Gastroesophageal sphincter (tissue), 4 donors: ENCODE data around the gene C3orf62. TPM values are rescaled to one million over a fixed set of nuclear protein-coding genes. Genes with fewer than 3 reads are reported as not detected.

Experiments used
- ATAC-seq: fragments of 150-250 bp; one replicate; pipeline ENCODE4 v1.9.1; 2016; ENCODE audit warnings: mild to moderate bottlenecking, moderate library complexity
- H3K27ac ChIP-seq, 4 donors: fragments of 200-600 bp; sonication (generic) in 3 of 4; 1 replicate in 3 of 4; 2 replicates in 1 of 4; pipeline ENCODE4 v1.5.1; 2016 to 2019
- H3K27me3 ChIP-seq: fragments of 200-600 bp; sonication (generic); one replicate; pipeline ENCODE4 v1.5.1; 2019
- H3K36me3 ChIP-seq, 2 donors: fragments of 200-600 bp; sonication (generic); one replicate each; pipeline ENCODE4 v1.5.1; 2019; ENCODE audit warnings: control low read depth in 1 of 2
- H3K4me1 ChIP-seq, 3 donors: fragments of 200-600 bp; sonication (generic); 1 replicate in 2 of 3; 2 replicates in 1 of 3; pipeline ENCODE4 v1.5.1; 2016 to 2019; ENCODE audit warnings: control low read depth in 2 of 3
- H3K4me3 ChIP-seq, 2 donors: fragments of 200-600 bp; sonication (generic); one replicate each; pipeline ENCODE4 v1.5.1; 2019; ENCODE audit warnings: mild to moderate bottlenecking in 1 of 2, moderate library complexity in 1 of 2
- H3K9me3 ChIP-seq, 3 donors: fragments of 200-600 bp; sonication (generic); one replicate each; pipeline ENCODE4 v1.5.1; 2017 to 2019; ENCODE audit warnings: control low read depth in 2 of 3
- CTCF ChIP-seq, 4 experiments: fragments of 200-600 bp in 2 of 4; fragments of 450-650 bp in 2 of 4; sonication (generic) in 1 of 4; IDR thresholded peaks; one replicate each; pipeline ENCODE4 v1.5.1; 2017 to 2019; ENCODE audit warnings: antibody characterized with exemption in 4 of 4, mild to moderate bottlenecking in 2 of 4, moderate library complexity in 2 of 4
- EP300 ChIP-seq: sonication (generic); formaldehyde crosslinking; IDR thresholded peaks from one replicate; pipeline ENCODE4 v1.6.1; 2017; ENCODE audit warnings: antibody characterized with exemption, mild to moderate bottlenecking
- POLR2A ChIP-seq, 2 donors: fragments of 450-650 bp; IDR thresholded peaks; one replicate each; pipeline ENCODE4 v1.6.1; 2017; ENCODE audit warnings: antibody characterized with exemption in 2 of 2, mild to moderate bottlenecking in 2 of 2, moderate library complexity in 1 of 2
- POLR2AphosphoS5 ChIP-seq: sonication (generic); formaldehyde crosslinking; IDR thresholded peaks from one replicate; pipeline ENCODE4 v1.6.1; 2017; ENCODE audit warnings: antibody characterized with exemption
- WGBS, 2 donors: methylation state at CpG; one replicate each; pipeline ENCODE4 v1.1.5; 2018; ENCODE audit warnings: low coverage in 1 of 2; 5-methylcytosine and 5-hydroxymethylcytosine counted together
- total RNA-seq, 4 donors: library from RNA; depleted of rRNA; stranded (reverse); fragments of >200 nt; gene quantifications; one replicate each; pipeline ENCODE4 v1.1.0, GENCODE V29; 2016

C3orf62 gene
- total RNA-seq, 4 donors from 2014 or later = 3.5 to 14.9 (median 4.2) TPM

GRCh38 chr3:49263159-49263889 lies 13.7 kb downstream of the C3orf62 start:
- Histone ChIP-seq H3K4me1 (peaks cover 0 to 39% (median 13%) of the 10 kb centered on the region in 3 donors), H3K27me3 (no peaks in the 10 kb centered on the region), H3K4me3 (no peak overlapping the region), H3K36me3 (no peaks in the 10 kb centered on the region), H3K27ac (peak overlapping the region in 3 of 4 donors; percentile 39 to 71 (median 55)), H3K9me3 (no peaks in the 10 kb centered on the region)
- ATAC-seq = peak; percentile 81
- TF ChIP-seq POLR2AphosphoS5 = peak; percentile 14
- no peak for TF ChIP-seq EP300
- 63 to 83% methylated on average over 3 to 5 of the region's 6 CpGs for WGBS, 2 donors

GRCh38 chr3:49260806-49261324 lies 16.2 kb downstream of the C3orf62 start:
- H3K27ac ChIP-seq = peak overlapping the region in 2 of 4 donors; percentile 6 to 29
- 73 to 74% methylated on average over 2 to 4 of the region's 5 CpGs for WGBS, 2 donors

GRCh38 chr3:49257187-49257586 lies 19.8 kb downstream of the C3orf62 start:
- Histone ChIP-seq H3K36me3 (no peaks in the 10 kb centered on the region), H3K9me3 (no peaks in the 10 kb centered on the region), H3K4me3 (no peak overlapping the region), H3K27me3 (no peaks in the 10 kb centered on the region), H3K4me1 (peaks cover 0 to 16% (median 0%) of the 10 kb centered on the region in 3 donors), H3K27ac (no peak overlapping the region)
- WGBS, 2 donors = 62 to 80% methylated on average over 1 to 3 of the region's 3 CpGs
- TF ChIP-seq POLR2AphosphoS5 (no peak), POLR2A (IDR thresholded peaks at IDR 0.05) (no peak), CTCF (IDR thresholded peaks at IDR 0.05) (no peak), EP300 (no peak)
- no peak for ATAC-seq

More at GRCh38 chr3:49260806-49261324, 16.2 kb downstream of the C3orf62 start:
- H3K27me3 ChIP-seq = no peaks in the 10 kb centered on the region
- no peaks in the 10 kb centered on the region for H3K9me3 ChIP-seq
- H3K4me1 ChIP-seq = peaks cover 0 to 31% (median 0%) of the 10 kb centered on the region in 3 donors
- ATAC-seq = no peak
- H3K4me3 ChIP-seq = no peak overlapping the region
- TF ChIP-seq POLR2AphosphoS5 = no peak
- TF ChIP-seq CTCF (IDR thresholded peaks at IDR 0.05) = no peak
- TF ChIP-seq EP300 = no peak
- TF ChIP-seq POLR2A (IDR thresholded peaks at IDR 0.05) = no peak
- no peaks in the 10 kb centered on the region for H3K36me3 ChIP-seq

GRCh38 chr3:49255718-49256511 lies 21.1 kb downstream of the C3orf62 start:
- TF ChIP-seq EP300 (no peak), CTCF (IDR thresholded peaks at IDR 0.05) (no peak), POLR2AphosphoS5 (no peak), POLR2A (IDR thresholded peaks at IDR 0.05) (no peak)
- WGBS, 2 donors = 85% methylated on average over 4 of the region's 6 CpGs; no CpG with 5 or more reads in 1 of the 2 donors
- Histone ChIP-seq H3K36me3 (no peaks in the 10 kb centered on the region), H3K27me3 (no peaks in the 10 kb centered on the region), H3K9me3 (no peaks in the 10 kb centered on the region), H3K4me3 (no peak overlapping the region), H3K4me1 (peaks cover 0 to 16% (median 0%) of the 10 kb centered on the region in 3 donors), H3K27ac (no peak overlapping the region)
- ATAC-seq = no peak

GRCh38 chr3:49255112-49255511 lies 21.9 kb downstream of the C3orf62 start:
- ATAC-seq = no peak
- no peaks in the 10 kb centered on the region for H3K27me3 ChIP-seq
- H3K27ac ChIP-seq = no peak overlapping the region
- no peaks in the 10 kb centered on the region for H3K9me3 ChIP-seq
- TF ChIP-seq EP300 = no peak
- H3K4me3 ChIP-seq = no peak overlapping the region
- H3K4me1 ChIP-seq = peaks cover 0 to 20% (median 0%) of the 10 kb centered on the region in 3 donors
- H3K36me3 ChIP-seq = no peaks in the 10 kb centered on the region
- WGBS, 2 donors = no CpG with 5 or more reads among the region's 1 CpG
